ENCODE data around the gene MAP4K3.
A peak's percentile ranks its signal among the peaks of the same experiment; 100 is the strongest.

The MAP4K3 gene

DNA sequence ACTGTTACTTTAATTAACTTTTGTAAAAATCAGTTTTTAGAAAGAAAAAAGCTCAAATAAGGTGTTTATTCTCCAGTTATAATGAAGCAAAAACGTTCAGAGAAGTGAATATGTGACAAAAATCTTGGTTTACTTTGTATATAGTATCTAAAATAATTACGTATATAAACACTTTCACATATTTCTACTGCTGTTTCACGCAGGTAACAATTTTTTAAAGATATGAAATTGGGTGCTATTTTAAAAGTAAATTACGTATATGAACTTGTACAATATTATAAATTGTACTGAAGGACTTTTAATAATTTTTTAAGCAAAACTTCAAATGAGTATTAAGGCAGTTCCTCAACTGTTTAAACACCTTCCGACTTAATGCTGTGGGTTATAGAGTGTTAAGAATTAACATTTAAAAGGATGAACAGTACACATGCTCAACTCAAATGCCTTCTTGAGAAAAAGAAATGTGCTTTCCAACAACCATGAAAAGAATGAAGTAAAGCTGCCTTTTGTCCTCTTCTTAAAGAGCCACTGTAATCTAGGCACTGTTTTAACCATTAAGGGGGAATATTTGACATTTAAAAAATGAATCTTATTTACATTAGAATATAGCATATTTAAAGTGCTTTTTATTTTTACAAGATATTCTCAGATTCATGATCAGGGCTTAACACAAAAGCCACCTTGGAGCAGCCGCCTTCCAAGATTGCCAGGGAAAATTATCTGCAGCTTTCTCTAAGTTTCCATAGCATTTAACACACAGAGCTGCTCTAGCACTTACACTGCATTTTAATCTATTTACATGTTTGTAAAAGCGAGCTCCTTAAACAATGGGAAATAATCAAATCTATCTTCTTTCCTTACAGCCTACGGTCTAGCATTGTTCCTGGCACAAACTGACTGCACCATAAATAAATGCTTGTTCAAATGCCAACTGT is 136.8 kb downstream of the MAP4K3 start:
- TF ChIP-seq, protein P1, sequence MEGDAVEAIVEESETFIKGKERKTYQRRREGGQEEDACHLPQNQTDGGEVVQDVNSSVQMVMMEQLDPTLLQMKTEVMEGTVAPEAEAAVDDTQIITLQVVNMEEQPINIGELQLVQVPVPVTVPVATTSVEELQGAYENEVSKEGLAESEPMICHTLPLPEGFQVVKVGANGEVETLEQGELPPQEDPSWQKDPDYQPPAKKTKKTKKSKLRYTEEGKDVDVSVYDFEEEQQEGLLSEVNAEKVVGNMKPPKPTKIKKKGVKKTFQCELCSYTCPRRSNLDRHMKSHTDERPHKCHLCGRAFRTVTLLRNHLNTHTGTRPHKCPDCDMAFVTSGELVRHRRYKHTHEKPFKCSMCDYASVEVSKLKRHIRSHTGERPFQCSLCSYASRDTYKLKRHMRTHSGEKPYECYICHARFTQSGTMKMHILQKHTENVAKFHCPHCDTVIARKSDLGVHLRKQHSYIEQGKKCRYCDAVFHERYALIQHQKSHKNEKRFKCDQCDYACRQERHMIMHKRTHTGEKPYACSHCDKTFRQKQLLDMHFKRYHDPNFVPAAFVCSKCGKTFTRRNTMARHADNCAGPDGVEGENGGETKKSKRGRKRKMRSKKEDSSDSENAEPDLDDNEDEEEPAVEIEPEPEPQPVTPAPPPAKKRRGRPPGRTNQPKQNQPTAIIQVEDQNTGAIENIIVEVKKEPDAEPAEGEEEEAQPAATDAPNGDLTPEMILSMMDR (IDR thresholded peaks at IDR 0.05; ENCODE audit: control insufficient read depth, extremely low read depth, insufficient read depth) = no peak
- peak; percentile 30 for DNase-seq (ENCODE audit: low read depth)
- no peak overlapping the region for H3K4me3 ChIP-seq (ENCODE audit: low read depth, low read length)

DNA sequence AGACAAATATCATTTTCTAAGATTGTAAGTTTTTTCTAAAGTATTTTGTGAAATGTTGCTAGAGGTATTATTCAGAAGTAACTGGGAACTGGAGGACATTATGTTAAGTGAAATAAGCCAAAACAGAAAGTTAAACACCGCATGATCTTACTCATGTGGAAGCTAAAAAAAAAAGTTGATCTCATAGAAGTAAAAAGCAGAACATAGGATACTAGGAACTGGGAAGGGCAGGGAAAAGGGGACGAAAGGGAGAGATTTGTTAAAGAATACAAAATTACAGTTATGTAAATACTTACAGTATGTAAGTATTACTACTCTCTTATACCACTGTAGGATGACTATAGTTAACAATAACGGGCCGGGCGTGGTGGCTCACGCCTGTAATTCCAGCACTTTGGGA is 146.7 kb downstream of the MAP4K3 start:
- DNase-seq (ENCODE audit: low read depth) = no peak
- H3K4me3 ChIP-seq (ENCODE audit: low read depth, low read length) = no peak overlapping the region
- TF ChIP-seq, protein P1 (IDR thresholded peaks at IDR 0.05; ENCODE audit: control insufficient read depth, extremely low read depth, insufficient read depth) = no peak

DNA sequence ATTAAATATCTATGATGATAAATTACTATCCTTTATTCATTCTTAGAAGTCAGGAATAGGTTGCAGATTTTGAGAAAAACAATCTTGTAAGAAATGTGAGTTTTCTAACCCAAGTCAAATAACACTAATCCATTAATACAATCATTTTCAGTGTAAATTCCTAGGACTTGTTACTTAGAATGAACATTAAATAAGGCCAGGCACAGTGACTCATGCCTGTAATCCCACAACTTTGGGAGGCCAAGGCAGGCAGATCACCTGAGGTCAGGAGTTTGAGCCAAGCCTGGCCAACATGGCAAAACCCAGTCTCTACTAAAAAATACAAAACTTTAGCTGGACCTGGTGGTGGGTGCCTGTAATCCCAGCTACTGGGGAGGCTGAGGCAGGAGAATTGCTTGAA is 147.5 kb downstream of the MAP4K3 start:
- DNase-seq (ENCODE audit: low read depth) = no peak
- TF ChIP-seq, protein P1 (IDR thresholded peaks at IDR 0.05; ENCODE audit: control insufficient read depth, extremely low read depth, insufficient read depth) = no peak
- no peak overlapping the region for H3K4me3 ChIP-seq (ENCODE audit: low read depth, low read length)

DNA sequence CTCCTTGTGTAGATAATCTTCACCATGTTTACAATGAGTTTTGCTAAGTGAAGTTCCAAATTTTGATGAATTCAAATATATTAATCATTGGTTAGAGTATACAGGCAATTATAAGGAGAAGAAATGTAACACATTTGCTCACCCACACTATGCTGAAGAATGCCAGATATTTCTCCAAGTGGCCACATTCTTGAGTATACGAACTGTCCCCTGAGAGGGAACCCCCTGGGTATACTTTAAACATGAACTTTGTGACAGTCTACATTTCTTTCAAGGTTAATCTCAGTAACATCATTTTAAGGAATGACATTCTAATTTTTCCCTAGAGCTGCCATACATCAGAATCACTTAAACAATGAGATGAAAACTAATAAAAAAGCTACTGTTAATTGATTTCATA is 153.5 kb downstream of the MAP4K3 start:
- no peak overlapping the region for H3K4me3 ChIP-seq (ENCODE audit: low read depth, low read length)
- DNase-seq (ENCODE audit: low read depth) = no peak
- TF ChIP-seq, protein P1 (IDR thresholded peaks at IDR 0.05; ENCODE audit: control insufficient read depth, extremely low read depth, insufficient read depth) = no peak

DNA sequence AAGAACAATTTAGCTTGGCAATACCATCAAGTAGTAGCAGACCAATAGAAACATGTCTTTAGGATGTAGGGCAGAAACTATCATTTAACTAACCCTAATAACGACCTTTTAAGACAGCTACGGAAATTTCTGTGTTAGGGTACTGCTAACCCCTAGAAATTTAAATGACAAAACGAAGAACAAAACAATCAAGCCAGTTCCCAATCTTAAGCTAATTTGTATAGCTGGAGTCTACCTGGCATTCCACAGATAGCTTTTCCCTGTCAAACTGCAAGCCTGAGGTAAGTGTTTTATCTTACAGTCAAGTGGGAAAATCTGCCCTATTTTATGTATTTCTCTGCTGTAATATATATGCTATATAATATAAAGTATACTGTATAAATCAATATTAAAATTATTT is 155.7 kb downstream of the MAP4K3 start:
- TF ChIP-seq, protein P1 (IDR thresholded peaks at IDR 0.05; ENCODE audit: control insufficient read depth, extremely low read depth, insufficient read depth) = no peak
- DNase-seq (ENCODE audit: low read depth) = no peak
- H3K4me3 ChIP-seq (ENCODE audit: low read depth, low read length) = no peak overlapping the region

DNA sequence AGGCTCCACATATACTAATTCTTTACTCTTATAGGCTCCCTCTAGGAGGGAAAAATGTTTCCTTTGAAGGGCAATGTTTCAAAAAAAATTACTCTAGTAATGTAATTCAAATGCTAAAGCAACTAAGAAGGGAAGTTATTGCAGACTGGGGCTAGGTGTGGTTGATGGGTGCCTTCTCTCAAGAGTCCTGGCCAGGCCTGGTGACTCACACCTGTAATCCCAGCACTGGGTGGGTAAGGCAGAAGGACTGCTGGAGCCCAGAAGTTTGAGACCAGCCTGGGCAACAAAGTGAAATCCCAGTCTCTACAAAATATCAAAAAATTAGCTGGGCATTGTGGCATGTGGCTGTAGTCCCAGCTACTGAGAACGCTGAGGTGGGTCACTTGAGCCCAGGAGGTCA is 162.1 kb downstream of the MAP4K3 start:
- H3K4me3 ChIP-seq (ENCODE audit: low read depth, low read length) = no peak overlapping the region
- DNase-seq (ENCODE audit: low read depth) = no peak
- TF ChIP-seq, protein P1 (IDR thresholded peaks at IDR 0.05; ENCODE audit: control insufficient read depth, extremely low read depth, insufficient read depth) = no peak

Measured in LNCaP clone FGC (cell line).